DND-41 (cell line): ENCODE data around the gene CACNA1D.

ENCODE experiments used
- ATAC-seq: fragments of 200-7000 bp; cut with Tn5 transposase; 3 replicates; pipeline ENCODE4 v1.9.1; 2021; ENCODE audit warnings: low read depth; ENCODE audit not compliant: insufficient read depth
- DNase-seq: peaks from one replicate; pipeline ENCODE4 v3.0.0-alpha.2; 2020
- H2AFZ ChIP-seq: 2 replicates; pipeline ENCODE4 v1.6.0; 2012; ENCODE audit warnings: low read depth, low read length
- H3K27ac ChIP-seq: 2 replicates; pipeline ENCODE4 v1.5.1; 2012; ENCODE audit warnings: low read length, inconsistent platforms
- H3K27me3 ChIP-seq: fragments of 200-600 bp; sonication (generic); 2 replicates; pipeline ENCODE4 v1.6.0; 2012; ENCODE audit warnings: low read length, mild to moderate bottlenecking, inconsistent platforms; ENCODE audit not compliant: insufficient read depth, poor library complexity
- H3K36me3 ChIP-seq: 2 replicates; pipeline ENCODE4 v1.5.1; 2012; ENCODE audit warnings: low read length, inconsistent platforms; ENCODE audit not compliant: insufficient read depth
- H3K4me1 ChIP-seq: 2 replicates; pipeline ENCODE4 v1.5.1; 2012; ENCODE audit warnings: mild to moderate bottlenecking, low read length; ENCODE audit not compliant: insufficient read depth
- H3K4me2 ChIP-seq: 2 replicates; pipeline ENCODE4 v1.6.0; 2012; ENCODE audit warnings: mild to moderate bottlenecking, moderate library complexity, low read length, inconsistent platforms; ENCODE audit not compliant: insufficient read depth
- H3K4me3 ChIP-seq, 2 experiments: fragments of 200-600 bp in 1 of 2; shearing (Covaris generic) in 1 of 2; 2 replicates each; pipeline ENCODE4 v1.5.1; 2012 to 2016; ENCODE audit warnings: inconsistent platforms in 2 of 2, low read length in 2 of 2, mild to moderate bottlenecking in 2 of 2, low read depth in 1 of 2, moderate library complexity in 1 of 2
- H3K79me2 ChIP-seq: 2 replicates; pipeline ENCODE4 v1.6.0; 2012; ENCODE audit warnings: low read length, inconsistent platforms; ENCODE audit not compliant: insufficient read depth
- H3K9ac ChIP-seq: 2 replicates; pipeline ENCODE4 v1.6.0; 2012; ENCODE audit warnings: low read depth, mild to moderate bottlenecking, inconsistent platforms, low read length, moderate library complexity
- H3K9me3 ChIP-seq: 2 replicates; pipeline ENCODE4 v1.5.1; 2012; ENCODE audit warnings: low read length, moderate library complexity, mild to moderate bottlenecking, inconsistent platforms; ENCODE audit not compliant: insufficient read depth, severe bottlenecking
- H4K20me1 ChIP-seq: 2 replicates; pipeline ENCODE4 v1.6.0; 2012; ENCODE audit warnings: low read length; ENCODE audit not compliant: insufficient read depth
- EZH2 ChIP-seq: IDR thresholded peaks from 3 replicates; pipeline ENCODE4 v1.6.1; 2012; ENCODE audit warnings: borderline replicate concordance, low read depth, mild to moderate bottlenecking, moderate library complexity, low read length, inconsistent platforms; ENCODE audit not compliant: severe bottlenecking
- TF ChIP-seq, protein P1 (sequence below): IDR thresholded peaks from 2 replicates; pipeline ENCODE4 v1.5.1; 2012; ENCODE audit warnings: borderline replicate concordance, low read length, moderate library complexity, mild to moderate bottlenecking; ENCODE audit not compliant: poor library complexity, severe bottlenecking; ENCODE audit errors: extremely low read depth

The CACNA1D gene

GRCh38 chr3:53617893-53618523, 123.6 kb downstream of the CACNA1D start:
- H3K4me1 ChIP-seq, result no peaks in the 10 kb centered on the region
- no peaks in the 10 kb centered on the region for H3K79me2 ChIP-seq

GRCh38 chr3:53618524-53618906, 124.1 kb downstream of the CACNA1D start:
- Histone ChIP-seq H3K36me3 (no peaks in the 10 kb centered on the region), H3K9me3 (no peaks in the 10 kb centered on the region), H3K27ac (no peak overlapping the region), H3K27me3 (peaks cover 26% of the 10 kb centered on the region), H3K9ac (no peak overlapping the region), H3K4me1 (no peaks in the 10 kb centered on the region), H4K20me1 (no peaks in the 10 kb centered on the region), H3K79me2 (no peaks in the 10 kb centered on the region), H3K4me2 (no peak overlapping the region), H2AFZ (no peak overlapping the region), H3K4me3 (no peak overlapping the region)
- DNase-seq (no peak), ATAC-seq (no peak)
- TF ChIP-seq EZH2, result no peak
- TF ChIP-seq, protein P1, sequence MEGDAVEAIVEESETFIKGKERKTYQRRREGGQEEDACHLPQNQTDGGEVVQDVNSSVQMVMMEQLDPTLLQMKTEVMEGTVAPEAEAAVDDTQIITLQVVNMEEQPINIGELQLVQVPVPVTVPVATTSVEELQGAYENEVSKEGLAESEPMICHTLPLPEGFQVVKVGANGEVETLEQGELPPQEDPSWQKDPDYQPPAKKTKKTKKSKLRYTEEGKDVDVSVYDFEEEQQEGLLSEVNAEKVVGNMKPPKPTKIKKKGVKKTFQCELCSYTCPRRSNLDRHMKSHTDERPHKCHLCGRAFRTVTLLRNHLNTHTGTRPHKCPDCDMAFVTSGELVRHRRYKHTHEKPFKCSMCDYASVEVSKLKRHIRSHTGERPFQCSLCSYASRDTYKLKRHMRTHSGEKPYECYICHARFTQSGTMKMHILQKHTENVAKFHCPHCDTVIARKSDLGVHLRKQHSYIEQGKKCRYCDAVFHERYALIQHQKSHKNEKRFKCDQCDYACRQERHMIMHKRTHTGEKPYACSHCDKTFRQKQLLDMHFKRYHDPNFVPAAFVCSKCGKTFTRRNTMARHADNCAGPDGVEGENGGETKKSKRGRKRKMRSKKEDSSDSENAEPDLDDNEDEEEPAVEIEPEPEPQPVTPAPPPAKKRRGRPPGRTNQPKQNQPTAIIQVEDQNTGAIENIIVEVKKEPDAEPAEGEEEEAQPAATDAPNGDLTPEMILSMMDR, result no peak

More at GRCh38 chr3:53617893-53618523, 123.6 kb downstream of the CACNA1D start:
- H3K4me3 ChIP-seq, result no peak overlapping the region
- peaks cover 31% of the 10 kb centered on the region for H3K27me3 ChIP-seq
- ATAC-seq, result no peak
- H4K20me1 ChIP-seq, result no peaks in the 10 kb centered on the region
- no peak overlapping the region for H3K9ac ChIP-seq
- no peak overlapping the region for H3K27ac ChIP-seq
- H3K36me3 ChIP-seq, result no peaks in the 10 kb centered on the region
- no peak overlapping the region for H3K4me2 ChIP-seq
- DNase-seq, result no peak
- H2AFZ ChIP-seq, result no peak overlapping the region
- TF ChIP-seq, protein P1, result no peak
- TF ChIP-seq EZH2, result no peak
- H3K9me3 ChIP-seq, result no peaks in the 10 kb centered on the region

DNA sequence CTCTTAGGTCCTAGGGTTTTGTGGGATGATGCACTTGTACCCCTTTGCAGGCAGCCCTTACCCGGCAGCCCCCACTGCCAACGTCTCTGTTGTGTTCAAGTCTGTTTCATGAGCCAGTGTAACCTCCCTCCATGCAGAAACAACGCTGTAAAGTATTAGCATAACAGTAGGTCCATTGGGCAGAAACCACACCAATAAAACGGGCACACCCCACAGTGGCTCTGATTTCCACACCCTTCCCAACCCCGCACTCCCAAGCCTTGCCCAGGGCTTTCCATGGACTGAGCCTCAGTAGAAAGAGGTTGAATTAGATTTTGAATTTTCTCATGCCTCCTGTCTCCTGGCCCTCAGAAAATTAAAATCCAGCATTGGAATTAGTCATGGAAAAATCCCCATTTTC, 124.5 kb downstream of the CACNA1D start:
- Histone ChIP-seq H3K9ac (no peak overlapping the region), H3K4me1 (no peaks in the 10 kb centered on the region), H3K4me2 (no peak overlapping the region), H3K27me3 (peaks cover 26% of the 10 kb centered on the region), H3K4me3 (no peak overlapping the region), H4K20me1 (no peaks in the 10 kb centered on the region), H3K9me3 (no peaks in the 10 kb centered on the region), H3K36me3 (no peaks in the 10 kb centered on the region), H3K27ac (no peak overlapping the region), H3K79me2 (no peaks in the 10 kb centered on the region), H2AFZ (no peak overlapping the region)
- ATAC-seq, result no peak
- no peak for TF ChIP-seq EZH2
- TF ChIP-seq, protein P1, result no peak
- no peak for DNase-seq
